GM12891 (cell line): Measurements from ENCODE around the gene SLC36A1.

Source experiments
- POLR2A ChIP-seq: IDR thresholded peaks from 2 replicates; pipeline ENCODE4 v1.6.1; 2011; ENCODE audit warnings: low read depth, low read length, control low read depth
- POLR2AphosphoS5 ChIP-seq: IDR thresholded peaks from 2 replicates; pipeline ENCODE4 v1.6.1; 2011; ENCODE audit warnings: low read depth, low read length, control low read depth
- POU2F2 ChIP-seq: IDR thresholded peaks from 2 replicates; pipeline ENCODE4 v1.6.1; 2011; ENCODE audit warnings: low read depth, mild to moderate bottlenecking, control low read depth, low read length, moderate library complexity
- TAF1 ChIP-seq: IDR thresholded peaks from 2 replicates; pipeline ENCODE4 v1.6.1; 2011; ENCODE audit warnings: low read depth, low read length, control low read depth

DNA sequence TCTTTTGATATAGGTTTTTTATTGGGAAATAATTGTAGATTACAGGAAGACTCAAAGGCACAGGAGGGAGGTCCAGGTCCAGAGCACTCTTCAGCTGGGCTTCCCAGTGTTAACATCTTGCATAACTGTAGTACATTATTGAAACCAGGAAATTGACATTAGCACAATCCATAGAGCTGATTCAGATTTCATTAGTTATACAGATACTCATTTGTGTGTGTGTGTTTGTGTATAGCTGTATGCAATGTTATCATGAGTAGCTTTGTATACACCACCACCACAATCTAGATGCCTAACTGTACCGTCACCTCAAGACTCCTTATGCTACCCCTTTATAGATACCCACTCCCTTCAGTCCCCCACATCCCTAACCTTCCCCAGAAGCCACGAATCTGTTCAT lies 47.9 kb downstream of the SLC36A1 start:
- TF ChIP-seq POLR2A (no peak), POLR2AphosphoS5 (no peak), TAF1 (no peak), POU2F2 (no peak)
